Keratinocyte (primary cell): ENCODE results near the gene ABCA4. TPM values are rescaled to one million over a fixed set of nuclear protein-coding genes. Genes with fewer than 3 reads are reported as not detected.

Experiments used
- DNase-seq: peaks from one replicate; pipeline ENCODE4 v3.0.0-alpha.2; 2011; ENCODE audit warnings: low read depth, missing footprints, low spot score
- FAIRE-seq: peaks from 2 replicates; lab custom pipeline; 2011; peaks lifted over from hg19 to GRCh38; lab: Jason Lieb, UNC
- H2AFZ ChIP-seq: 2 replicates; pipeline ENCODE4 v1.6.0; 2012; ENCODE audit warnings: low read length, control low read depth, inconsistent platforms; ENCODE audit not compliant: control insufficient read depth
- H3K27ac ChIP-seq: 2 replicates; pipeline ENCODE4 v1.5.1; 2011; ENCODE audit warnings: low read length; ENCODE audit not compliant: control insufficient read depth, insufficient read depth
- H3K27me3 ChIP-seq: 3 replicates; pipeline ENCODE4 v1.6.0; 2011; ENCODE audit warnings: low read length; ENCODE audit not compliant: control insufficient read depth, insufficient read depth; ENCODE audit errors: extremely low read depth
- H3K36me3 ChIP-seq, 2 experiments: 2 replicates in 1 of 2; 3 replicates in 1 of 2; pipeline ENCODE4 v1.5.1; 2011; ENCODE audit warnings: low read length in 2 of 2, mild to moderate bottlenecking in 1 of 2; ENCODE audit not compliant: control insufficient read depth in 2 of 2, insufficient read depth in 2 of 2; ENCODE audit errors: extremely low read depth in 1 of 2
- H3K4me1 ChIP-seq: 3 replicates; pipeline ENCODE4 v1.5.1; 2011; ENCODE audit warnings: low read length; ENCODE audit not compliant: control insufficient read depth, insufficient read depth; ENCODE audit errors: extremely low read depth
- H3K4me2 ChIP-seq: 3 replicates; pipeline ENCODE4 v1.6.0; 2011; ENCODE audit warnings: low read depth, low read length; ENCODE audit not compliant: control insufficient read depth, insufficient read depth; ENCODE audit errors: extremely low read depth
- H3K4me3 ChIP-seq, 3 experiments: fragments of 200-600 bp in 1 of 3; sonication (generic) in 1 of 3; 2 replicates in 2 of 3; 3 replicates in 1 of 3; pipeline ENCODE4 v1.5.1; 2011 to 2016; ENCODE audit warnings: low read length in 3 of 3, mild to moderate bottlenecking in 3 of 3, control low read depth in 2 of 3, inconsistent platforms in 1 of 3, low read depth in 1 of 3, mixed read lengths in 1 of 3, mixed run types in 1 of 3, moderate library complexity in 1 of 3; ENCODE audit not compliant: control insufficient read depth in 2 of 3, insufficient read depth in 2 of 3; ENCODE audit errors: extremely low read depth in 1 of 3
- H3K79me2 ChIP-seq: 2 replicates; pipeline ENCODE4 v1.6.0; 2012; ENCODE audit warnings: low read length; ENCODE audit not compliant: control insufficient read depth, insufficient read depth
- H3K9ac ChIP-seq: 3 replicates; pipeline ENCODE4 v1.6.0; 2011; ENCODE audit warnings: low read length; ENCODE audit not compliant: control insufficient read depth, insufficient read depth; ENCODE audit errors: extremely low read depth
- H3K9me1 ChIP-seq: 3 replicates; pipeline ENCODE4 v1.6.0; 2011; ENCODE audit warnings: low read length; ENCODE audit not compliant: control insufficient read depth, insufficient read depth; ENCODE audit errors: extremely low read depth
- H3K9me3 ChIP-seq: 2 replicates; pipeline ENCODE4 v1.5.1; 2012; ENCODE audit warnings: low read depth, low read length; ENCODE audit not compliant: control insufficient read depth
- H4K20me1 ChIP-seq: 3 replicates; pipeline ENCODE4 v1.6.0; 2011; ENCODE audit warnings: low read length; ENCODE audit not compliant: control insufficient read depth, insufficient read depth; ENCODE audit errors: extremely low read depth
- EZH2 ChIP-seq: IDR thresholded peaks from one replicate; pipeline ENCODE4 v1.6.1; 2012; ENCODE audit warnings: inconsistent platforms, mild to moderate bottlenecking, low read length, moderate library complexity
- dilution Hi-C: fragments of 300-500 bp; cut with MboI; formaldehyde crosslinking; loops from one replicate; pipeline ENCODE4 v1.7.0; 2020; ENCODE audit warnings: low sequenced_read_pairs; ENCODE audit not compliant: extremely low pct_ligation_motif_present
- polyA plus RNA-seq, 5 experiments: library from polyadenylated mRNA; depleted of rRNA in 3 of 5; stranded (reverse) in 3 of 5; stranded (forward) in 1 of 5; unstranded in 1 of 5; fragments of >200 nt; gene quantifications; 1 replicate in 1 of 5; 2 replicates in 3 of 5; 3 replicates in 1 of 5; pipeline versions ENCODE4 v1.2.1 to v1.2.3, GENCODE V29; 2011 to 2012; ENCODE audit warnings: missing spikeins in 2 of 5, low read depth in 1 of 5, low replicate concordance in 1 of 5
- TF ChIP-seq, protein P1 (sequence below), 3 experiments: IDR thresholded peaks in 1 of 3; conservative IDR thresholded peaks in 1 of 3; optimal IDR thresholded peaks in 1 of 3; 2 replicates in 2 of 3; 3 replicates in 1 of 3; pipeline versions ENCODE3 to v1.5.1; 2011; ENCODE audit warnings: low read length in 3 of 3, mild to moderate bottlenecking in 3 of 3, moderate library complexity in 2 of 3, control low read depth in 1 of 3, inconsistent platforms in 1 of 3; ENCODE audit not compliant: insufficient read depth in 2 of 3; ENCODE audit errors: extremely low read depth in 1 of 3

The ABCA4 gene
- polyA plus RNA-seq, 1 donor (not counting 4 experiments of a cell fraction or from before 2014, with no cell fraction given) = 0.04 TPM

DNA sequence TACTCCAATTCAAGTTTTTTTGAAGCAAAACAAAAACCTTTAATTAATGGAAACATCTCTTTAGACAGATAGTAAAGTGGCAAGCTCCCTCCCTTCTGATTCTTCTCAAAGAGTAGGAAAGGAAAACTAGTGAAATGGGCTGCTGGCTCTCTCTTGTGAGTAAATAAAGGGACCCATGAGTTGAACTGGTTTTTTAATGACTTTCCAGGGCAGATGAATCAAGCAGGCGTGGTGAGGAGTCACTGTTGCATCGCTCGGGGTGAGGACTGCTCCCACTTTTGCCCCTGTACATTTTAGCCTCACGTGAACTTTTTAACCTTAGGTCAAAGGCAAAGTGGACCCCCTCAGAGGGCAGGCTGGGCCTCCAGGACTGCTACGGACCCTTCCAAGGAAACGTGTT lies 64.8 kb downstream of the ABCA4 start:
- Histone ChIP-seq H3K4me2 (no peak overlapping the region), H3K4me3 (no peak overlapping the region), H4K20me1 (no peaks in the 10 kb centered on the region), H2AFZ (no peak overlapping the region), H3K9ac (no peak overlapping the region), H3K79me2 (no peaks in the 10 kb centered on the region), H3K27me3 (no peaks in the 10 kb centered on the region), H3K36me3 (no peaks in the 10 kb centered on the region), H3K27ac (no peak overlapping the region), H3K9me3 (no peaks in the 10 kb centered on the region), H3K9me1 (no peaks in the 10 kb centered on the region), H3K4me1 (peaks cover 8% of the 10 kb centered on the region)
- DNase-seq = no peak
- dilution Hi-C loops = no loop called here
- FAIRE-seq = no peak
- TF ChIP-seq, protein P1, sequence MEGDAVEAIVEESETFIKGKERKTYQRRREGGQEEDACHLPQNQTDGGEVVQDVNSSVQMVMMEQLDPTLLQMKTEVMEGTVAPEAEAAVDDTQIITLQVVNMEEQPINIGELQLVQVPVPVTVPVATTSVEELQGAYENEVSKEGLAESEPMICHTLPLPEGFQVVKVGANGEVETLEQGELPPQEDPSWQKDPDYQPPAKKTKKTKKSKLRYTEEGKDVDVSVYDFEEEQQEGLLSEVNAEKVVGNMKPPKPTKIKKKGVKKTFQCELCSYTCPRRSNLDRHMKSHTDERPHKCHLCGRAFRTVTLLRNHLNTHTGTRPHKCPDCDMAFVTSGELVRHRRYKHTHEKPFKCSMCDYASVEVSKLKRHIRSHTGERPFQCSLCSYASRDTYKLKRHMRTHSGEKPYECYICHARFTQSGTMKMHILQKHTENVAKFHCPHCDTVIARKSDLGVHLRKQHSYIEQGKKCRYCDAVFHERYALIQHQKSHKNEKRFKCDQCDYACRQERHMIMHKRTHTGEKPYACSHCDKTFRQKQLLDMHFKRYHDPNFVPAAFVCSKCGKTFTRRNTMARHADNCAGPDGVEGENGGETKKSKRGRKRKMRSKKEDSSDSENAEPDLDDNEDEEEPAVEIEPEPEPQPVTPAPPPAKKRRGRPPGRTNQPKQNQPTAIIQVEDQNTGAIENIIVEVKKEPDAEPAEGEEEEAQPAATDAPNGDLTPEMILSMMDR (optimal IDR thresholded peaks at IDR 0.05 in 1 of 3, IDR thresholded peaks at IDR 0.05 in 1 of 3, conservative IDR thresholded peaks at IDR 0.05 in 1 of 3; ENCODE audit: extremely low read depth in 1 of 3, insufficient read depth in 2 of 3, low read length in 3 of 3) = no peak
- no peak for TF ChIP-seq EZH2

DNA sequence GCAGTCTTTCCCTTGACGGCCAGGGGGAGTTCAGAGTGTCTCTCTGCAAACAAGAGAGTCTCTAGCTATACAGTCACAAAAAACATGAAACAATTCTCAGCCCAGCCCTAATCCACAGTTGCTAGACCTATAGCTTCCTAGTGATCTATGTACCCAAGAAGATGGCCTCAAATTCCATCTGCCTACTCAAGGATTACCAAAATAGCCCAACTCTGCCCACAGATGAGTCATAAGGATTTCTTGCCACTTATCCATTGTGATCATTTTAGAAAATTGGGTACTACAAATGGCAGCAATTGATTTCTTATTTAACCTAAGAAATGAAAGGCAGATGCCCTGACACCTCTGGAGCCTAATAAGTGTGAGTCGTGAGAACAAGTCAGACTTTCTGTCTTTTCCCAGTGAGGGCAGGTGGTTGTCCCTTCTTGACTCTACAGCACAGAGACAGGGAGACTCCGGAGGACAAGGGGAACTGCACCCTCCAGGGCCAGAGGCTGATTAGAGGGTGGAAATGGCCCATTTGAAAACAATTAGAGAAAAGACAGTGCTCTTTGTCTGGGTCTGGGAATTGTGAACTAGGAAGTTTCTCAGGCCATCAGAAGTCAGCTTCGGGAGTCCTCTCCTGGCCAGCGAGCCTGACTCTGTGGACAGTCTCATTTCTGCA lies 65.4 kb downstream of the ABCA4 start:
- DNase-seq = no peak

More for the DNA sequence above, 65.4 kb downstream of the ABCA4 start:
- Histone ChIP-seq H4K20me1 (no peaks in the 10 kb centered on the region), H3K9me3 (no peaks in the 10 kb centered on the region), H3K9ac (no peak overlapping the region), H2AFZ (no peak overlapping the region), H3K36me3 (no peaks in the 10 kb centered on the region), H3K4me3 (no peak overlapping the region), H3K27ac (no peak overlapping the region), H3K27me3 (no peaks in the 10 kb centered on the region), H3K79me2 (no peaks in the 10 kb centered on the region), H3K4me2 (no peak overlapping the region), H3K4me1 (peaks cover 14% of the 10 kb centered on the region), H3K9me1 (no peaks in the 10 kb centered on the region)
- no peak for TF ChIP-seq EZH2
- TF ChIP-seq, protein P1 (optimal IDR thresholded peaks at IDR 0.05 in 1 of 3, IDR thresholded peaks at IDR 0.05 in 1 of 3, conservative IDR thresholded peaks at IDR 0.05 in 1 of 3; ENCODE audit: extremely low read depth in 1 of 3, insufficient read depth in 2 of 3, low read length in 3 of 3) = no peak
- dilution Hi-C loops = no loop called here
- peak; percentile 76 for FAIRE-seq
